22Rv1 (cell line): ENCODE results near the gene HNRNPF.

Source experiments
- H3K27ac ChIP-seq: fragments of 450-650 bp; 2 replicates; pipeline ENCODE4 v1.5.1; 2017
- CTCF ChIP-seq: fragments of 450-650 bp; IDR thresholded peaks from 2 replicates; pipeline ENCODE4 v1.5.1; 2017; ENCODE audit warnings: mild to moderate bottlenecking
- ZFX ChIP-seq: fragments of 450-650 bp; IDR thresholded peaks from 2 replicates; pipeline ENCODE4 v1.6.1; 2017; ENCODE audit warnings: antibody characterized with exemption, borderline replicate concordance

The HNRNPF gene

DNA sequence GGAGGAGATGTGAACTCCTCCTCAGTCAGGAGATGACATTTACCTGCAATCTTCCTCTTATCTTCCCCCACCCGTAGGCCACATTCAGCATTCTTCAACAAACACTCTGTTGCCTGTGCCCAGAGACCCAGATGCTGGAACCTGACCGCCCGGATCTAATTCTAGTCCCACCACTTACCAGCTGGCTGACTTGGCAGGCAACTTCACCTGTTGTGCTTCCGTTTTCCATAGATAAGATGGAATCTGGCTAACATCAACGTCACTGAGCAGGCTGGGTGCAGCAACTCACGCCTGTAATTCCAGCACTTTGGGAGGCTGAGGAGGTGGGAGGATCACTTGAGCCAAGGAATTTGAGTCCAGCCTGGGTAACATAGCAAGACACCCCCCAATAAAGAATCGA lies 58.8 kb downstream of the HNRNPF start:
- no peak overlapping the region for H3K27ac ChIP-seq
- TF ChIP-seq CTCF (no peak), ZFX (no peak)

DNA sequence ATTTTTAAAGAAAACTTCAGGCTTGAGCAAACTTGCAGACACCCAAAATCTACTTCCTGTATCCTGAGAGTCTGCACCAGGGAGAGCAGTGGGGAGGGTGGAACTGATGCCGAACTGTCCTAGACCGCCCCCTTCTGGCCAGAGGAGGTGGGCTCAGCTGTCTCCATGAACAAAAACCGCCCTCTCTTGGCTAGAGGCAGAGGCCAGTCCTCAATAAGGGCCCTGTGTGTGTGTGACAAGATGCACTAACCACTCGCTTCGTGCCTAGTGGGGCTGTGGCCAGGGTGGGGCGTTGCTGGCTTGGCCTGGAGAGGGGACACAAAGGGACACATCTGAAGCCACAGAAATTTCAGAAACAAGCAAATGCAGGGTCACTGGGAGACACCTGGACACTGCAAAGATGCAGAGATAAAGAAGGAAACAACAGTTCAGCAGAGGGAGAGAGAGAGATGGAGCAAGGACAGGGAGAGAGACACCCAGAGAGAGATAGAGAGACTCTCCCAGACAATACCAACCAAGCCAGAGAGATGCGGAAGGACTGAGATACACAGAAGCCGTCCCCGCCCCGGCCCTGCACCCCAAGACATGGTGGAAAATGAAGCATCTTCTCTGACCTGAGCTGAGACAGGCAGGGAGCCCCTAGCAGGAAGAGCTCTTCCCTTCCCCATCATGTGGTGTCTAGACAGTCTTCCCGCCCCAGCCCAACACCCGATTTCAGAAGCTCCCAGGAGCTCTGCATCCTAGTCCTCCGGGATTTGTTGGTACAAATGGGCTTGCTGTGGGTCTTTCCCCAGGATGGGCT lies 60.3 kb downstream of the HNRNPF start:
- no peak overlapping the region for H3K27ac ChIP-seq
- TF ChIP-seq CTCF (peak; percentile 96), ZFX (no peak)

- TF ChIP-seq ZFX: no peak
- TF ChIP-seq CTCF: no peak
- H3K27ac ChIP-seq: no peak overlapping the region
These were observed 61.0 kb downstream of the HNRNPF start for GRCh38 chr10:43347997-43348396.

GRCh38 chr10:43344051-43344450 lies 64.9 kb downstream of the HNRNPF start:
- no peak overlapping the region for H3K27ac ChIP-seq
- TF ChIP-seq CTCF (no peak), ZFX (no peak)

DNA sequence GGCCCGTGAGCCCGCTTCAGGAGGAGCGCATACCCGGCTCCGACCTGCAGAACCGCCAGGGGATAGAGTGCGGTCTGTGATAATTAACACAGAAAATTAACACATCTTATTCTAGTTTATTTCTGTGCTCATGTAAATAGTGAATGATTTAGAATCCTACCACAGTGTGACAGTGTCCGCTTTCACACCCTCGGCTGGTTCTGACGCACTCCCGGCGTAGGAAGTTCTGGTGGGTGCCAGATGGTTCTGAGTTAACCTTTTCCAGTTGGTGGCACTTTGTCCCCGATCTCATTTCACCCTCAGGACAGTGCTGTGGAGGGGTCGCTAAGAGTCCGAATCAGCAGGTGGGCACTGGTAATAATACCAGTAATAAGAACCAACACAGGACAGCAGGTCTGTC lies 65.9 kb downstream of the HNRNPF start:
- H3K27ac ChIP-seq: no peak overlapping the region
- TF ChIP-seq CTCF (no peak), ZFX (no peak)

GRCh38 chr10:43342279-43343125 lies 66.5 kb downstream of the HNRNPF start:
- TF ChIP-seq ZFX (no peak), CTCF (no peak)
- no peak overlapping the region for H3K27ac ChIP-seq

- no peak for TF ChIP-seq CTCF
- no peak for TF ChIP-seq ZFX
- no peak overlapping the region for H3K27ac ChIP-seq
These were observed 67.5 kb downstream of the HNRNPF start for GRCh38 chr10:43341450-43341849.
